ENCODE results near the gene RFTN1. TPM values are rescaled to one million over a fixed set of nuclear protein-coding genes. Genes with fewer than 3 reads are reported as not detected.
A peak's percentile ranks its signal among the peaks of the same experiment; 100 is the strongest.

The RFTN1 gene
- total RNA-seq, 2 experiments from 2014 or later: 55.7 to 56.4 TPM

DNA sequence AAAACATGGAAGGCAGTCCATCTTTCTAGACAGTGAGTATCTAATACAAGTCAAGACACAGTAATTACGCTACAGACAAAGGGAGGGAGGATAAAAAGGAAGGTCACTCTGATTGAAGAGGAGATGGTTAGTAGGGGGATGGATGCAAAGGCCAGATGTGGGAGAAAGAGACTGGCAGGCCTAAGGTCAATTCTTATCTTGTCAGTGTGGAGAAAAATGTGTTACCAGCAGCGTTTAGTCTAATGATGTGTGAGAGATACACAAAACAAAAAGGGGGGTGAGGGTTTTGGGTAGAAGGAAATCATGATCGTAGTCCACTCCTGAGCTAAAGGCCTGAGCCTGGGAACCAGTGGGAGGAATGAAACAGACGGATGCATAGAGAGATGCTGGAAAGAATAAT lies 46.7 kb downstream of the RFTN1 start:
- ATAC-seq (ENCODE audit: poor library complexity) (no peak), DNase-seq (no peak)
- H3K9me3 ChIP-seq (ENCODE audit: control insufficient read depth in 1 of 2, insufficient read depth in 1 of 2, low read length in 2 of 2): no peaks in the 10 kb centered on the region
- H3K27me3 Mint-ChIP-seq: no peaks in the 10 kb centered on the region
- no peak overlapping the region for H3K27ac ChIP-seq (ENCODE audit: low read depth in 1 of 2, low read length in 2 of 2)
- peaks cover 75% of the 10 kb centered on the region for H3K4me1 Mint-ChIP-seq (ENCODE audit: low read depth)
- H3K27ac Mint-ChIP-seq: peak overlapping the region; percentile 95
- peak overlapping the region; percentile 17 for H3K4me3 Mint-ChIP-seq
- ChIA-PET POLR2A (interaction anchor here (0.7 to 1.4 kb wide), 4 partner anchors 16 to 1436 kb away, joined by 3 to 5 read pairs (median 4); partner anchors contain the start of gene RFTN1), CTCF (no interaction called here)
- peaks cover 38% of the 10 kb centered on the region for H3K4me1 ChIP-seq (ENCODE audit: insufficient read depth, low read length)
- no peaks in the 10 kb centered on the region for H3K9me3 Mint-ChIP-seq
- no peak for TF ChIP-seq CTCF (IDR thresholded peaks at IDR 0.05)
- intact Hi-C loops (cut with DNase I, micrococcal nuclease): no loop called here
- peaks cover 12% of the 10 kb centered on the region for H3K36me3 ChIP-seq (ENCODE audit: insufficient read depth, low read length)
- H3K27me3 ChIP-seq (ENCODE audit: control insufficient read depth in 1 of 2, insufficient read depth in 2 of 2, low read length in 2 of 2): no peaks in the 10 kb centered on the region
- no peak overlapping the region for H3K4me3 ChIP-seq (ENCODE audit: low read length)
- peaks cover 42% of the 10 kb centered on the region for H3K36me3 Mint-ChIP-seq (ENCODE audit: low read depth)

GRCh38 chr3:16464511-16465148 lies 48.9 kb downstream of the RFTN1 start:
- Mint-ChIP-seq H3K36me3 (ENCODE audit: low read depth) (peaks cover 22% of the 10 kb centered on the region), H3K9me3 (no peaks in the 10 kb centered on the region), H3K27ac (peak overlapping the region; percentile 78), H3K4me3 (no peak overlapping the region), H3K4me1 (ENCODE audit: low read depth) (peaks cover 83% of the 10 kb centered on the region), H3K27me3 (no peaks in the 10 kb centered on the region)
- H3K27ac ChIP-seq (ENCODE audit: low read depth in 1 of 2, low read length in 2 of 2): no peak overlapping the region
- DNase-seq: no peak
- no peak for ATAC-seq (ENCODE audit: poor library complexity)
- intact Hi-C loops (cut with DNase I, micrococcal nuclease): no loop called here
- no peak for TF ChIP-seq CTCF (IDR thresholded peaks at IDR 0.05)
- H3K9me3 ChIP-seq (ENCODE audit: control insufficient read depth in 1 of 2, insufficient read depth in 1 of 2, low read length in 2 of 2): no peaks in the 10 kb centered on the region
- POLR2A ChIA-PET: no interaction called here
- CTCF ChIA-PET: no interaction called here
- no peaks in the 10 kb centered on the region for H3K36me3 ChIP-seq (ENCODE audit: insufficient read depth, low read length)
- no peak overlapping the region for H3K4me3 ChIP-seq (ENCODE audit: low read length)
- peaks cover 29% of the 10 kb centered on the region for H3K4me1 ChIP-seq (ENCODE audit: insufficient read depth, low read length)
- H3K27me3 ChIP-seq (ENCODE audit: control insufficient read depth in 1 of 2, insufficient read depth in 2 of 2, low read length in 2 of 2): no peaks in the 10 kb centered on the region

- TF ChIP-seq CTCF (IDR thresholded peaks at IDR 0.05): no peak
- Mint-ChIP-seq H3K9me3 (no peaks in the 10 kb centered on the region), H3K27me3 (no peaks in the 10 kb centered on the region), H3K4me3 (no peak overlapping the region), H3K4me1 (ENCODE audit: low read depth) (peaks cover 76% of the 10 kb centered on the region), H3K27ac (peak overlapping the region; percentile 78), H3K36me3 (ENCODE audit: low read depth) (peaks cover 16% of the 10 kb centered on the region)
- no peak overlapping the region for H3K4me3 ChIP-seq (ENCODE audit: low read length)
- H3K4me1 ChIP-seq (ENCODE audit: insufficient read depth, low read length): peaks cover 23% of the 10 kb centered on the region
- DNase-seq: no peak
- no peaks in the 10 kb centered on the region for H3K9me3 ChIP-seq (ENCODE audit: control insufficient read depth in 1 of 2, insufficient read depth in 1 of 2, low read length in 2 of 2)
- H3K27me3 ChIP-seq (ENCODE audit: control insufficient read depth in 1 of 2, insufficient read depth in 2 of 2, low read length in 2 of 2): no peaks in the 10 kb centered on the region
- ChIA-PET POLR2A (interaction anchor here (1.2 kb wide), 1 partner anchor 48 kb away, joined by 3 read pairs; no protein-coding TSS in a partner anchor), CTCF (no interaction called here)
- ATAC-seq (ENCODE audit: poor library complexity): no peak
- no peak overlapping the region for H3K27ac ChIP-seq (ENCODE audit: low read depth in 1 of 2, low read length in 2 of 2)
- intact Hi-C loops (cut with DNase I, micrococcal nuclease): no loop called here
- no peaks in the 10 kb centered on the region for H3K36me3 ChIP-seq (ENCODE audit: insufficient read depth, low read length)
These were observed 49.6 kb downstream of the RFTN1 start for GRCh38 chr3:16463914-16464313.

All from CD4-positive, alpha-beta T cell (primary cell).